Measurements from ENCODE around the gene ITGB4.
A peak's percentile ranks its signal among the peaks of the same experiment; 100 is the strongest.
"Not testable (repeated sequence)": the region's sequence is repeated elsewhere in the genome, so short reads cannot be mapped to it uniquely, and the experiment has no call there.

Gene ITGB4

GRCh38 chr17:75754378-75755204 lies 33.3 kb downstream of the ITGB4 start:
- no peak for DNase-seq

GRCh38 chr17:75755205-75755901 lies 34.1 kb downstream of the ITGB4 start:
- DNase-seq, result no peak

DNA sequence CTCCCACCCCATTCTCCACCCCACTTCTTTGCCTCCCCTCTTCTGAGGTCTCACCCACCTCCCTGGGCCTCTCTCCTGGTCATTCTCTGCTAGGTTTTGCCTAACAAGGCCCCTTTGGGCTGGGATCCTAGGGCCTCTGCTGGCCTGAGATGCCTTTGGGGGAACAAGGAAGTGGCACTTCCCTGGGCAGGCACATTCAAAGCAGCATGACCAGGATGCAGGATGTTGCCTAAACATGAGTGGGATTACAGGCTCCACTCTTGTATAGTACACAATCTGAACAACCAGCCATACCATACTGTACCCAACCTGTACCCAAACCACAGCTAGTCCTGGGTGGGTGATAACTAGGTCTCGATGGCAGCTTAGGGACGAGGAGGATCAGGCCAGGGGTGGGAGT lies 34.7 kb downstream of the ITGB4 start:
- no peak for DNase-seq

- no peak for DNase-seq
These were observed 35.3 kb downstream of the ITGB4 start for GRCh38 chr17:75756451-75757085.

DNA sequence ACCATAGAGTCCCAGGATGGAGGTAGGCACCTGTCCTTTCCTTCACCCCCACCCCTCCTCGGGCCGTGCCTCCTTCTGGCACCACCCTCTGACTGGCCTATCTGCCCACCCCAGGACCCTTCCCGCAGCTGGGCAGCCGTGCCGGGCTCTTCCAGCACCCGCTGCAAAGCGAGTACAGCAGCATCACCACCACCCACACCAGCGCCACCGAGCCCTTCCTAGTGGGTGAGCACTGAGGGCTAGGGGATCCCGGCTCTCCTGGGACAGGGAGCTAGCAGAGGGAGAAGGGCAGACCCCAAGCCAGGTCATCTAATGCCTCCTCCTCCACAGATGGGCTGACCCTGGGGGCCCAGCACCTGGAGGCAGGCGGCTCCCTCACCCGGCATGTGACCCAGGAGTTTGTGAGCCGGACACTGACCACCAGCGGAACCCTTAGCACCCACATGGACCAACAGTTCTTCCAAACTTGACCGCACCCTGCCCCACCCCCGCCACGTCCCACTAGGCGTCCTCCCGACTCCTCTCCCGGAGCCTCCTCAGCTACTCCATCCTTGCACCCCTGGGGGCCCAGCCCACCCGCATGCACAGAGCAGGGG lies 35.9 kb downstream of the ITGB4 start:
- DNase-seq, result no peak

DNA sequence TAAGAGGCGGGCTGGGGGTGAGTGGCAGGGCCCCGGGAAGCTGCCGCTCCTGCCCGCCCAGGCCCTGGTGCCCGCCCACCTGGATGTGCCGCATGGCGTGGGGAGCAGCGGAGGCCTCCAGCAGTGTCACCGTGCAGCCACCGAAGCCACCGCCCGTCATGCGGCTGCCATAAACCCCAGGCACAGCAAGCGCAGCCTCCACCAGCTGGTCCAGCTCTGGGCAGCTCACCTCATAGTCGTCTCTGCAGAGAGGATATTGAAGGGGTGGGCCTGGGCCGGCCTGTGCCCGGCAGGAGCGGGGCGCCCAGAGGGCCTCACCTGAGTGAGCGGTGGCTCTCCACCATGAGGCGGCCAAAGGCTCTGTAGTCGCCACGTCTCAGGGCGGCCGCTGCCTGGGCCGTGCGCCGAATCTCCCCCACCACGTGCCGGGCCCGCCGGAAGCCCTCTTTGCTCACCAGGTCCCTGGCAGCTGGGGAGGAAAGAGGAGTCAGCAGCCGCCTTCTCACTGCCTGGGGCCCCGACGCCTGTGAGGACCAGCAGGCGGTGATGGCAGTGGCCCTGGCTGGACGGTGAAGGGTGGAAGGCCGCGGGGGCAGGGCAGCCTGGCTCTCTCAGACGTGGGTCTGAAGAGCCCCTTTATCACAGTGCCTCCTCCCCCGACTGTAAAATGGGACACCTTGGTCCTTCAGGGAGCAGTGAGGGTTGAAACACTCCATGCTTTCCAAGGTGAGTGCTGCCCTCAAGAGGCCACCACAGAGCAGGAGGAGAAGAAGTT lies 37.1 kb downstream of the ITGB4 start:
- DNase-seq, result peak; percentile 29

DNA sequence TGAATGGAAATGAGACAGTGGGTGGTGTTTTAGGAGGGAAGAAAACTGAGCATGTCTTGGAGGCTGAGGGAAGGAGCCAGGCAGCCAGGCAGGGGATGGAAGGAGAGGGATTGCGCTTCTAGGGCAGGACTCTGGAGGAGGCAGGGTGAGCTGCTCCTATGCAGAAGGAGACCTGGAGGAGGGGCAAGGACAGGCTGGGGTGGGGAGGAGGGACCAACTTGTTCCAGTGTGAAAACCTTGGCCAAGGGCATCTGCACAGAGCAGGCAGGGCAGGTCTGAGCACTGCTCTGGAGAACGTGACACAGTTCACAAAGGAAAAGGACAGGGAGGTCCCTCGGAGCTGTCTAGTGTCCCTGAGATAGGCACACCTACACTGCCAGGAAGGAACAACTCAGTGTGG lies 38.2 kb downstream of the ITGB4 start:
- DNase-seq, result peak; percentile 1

DNA sequence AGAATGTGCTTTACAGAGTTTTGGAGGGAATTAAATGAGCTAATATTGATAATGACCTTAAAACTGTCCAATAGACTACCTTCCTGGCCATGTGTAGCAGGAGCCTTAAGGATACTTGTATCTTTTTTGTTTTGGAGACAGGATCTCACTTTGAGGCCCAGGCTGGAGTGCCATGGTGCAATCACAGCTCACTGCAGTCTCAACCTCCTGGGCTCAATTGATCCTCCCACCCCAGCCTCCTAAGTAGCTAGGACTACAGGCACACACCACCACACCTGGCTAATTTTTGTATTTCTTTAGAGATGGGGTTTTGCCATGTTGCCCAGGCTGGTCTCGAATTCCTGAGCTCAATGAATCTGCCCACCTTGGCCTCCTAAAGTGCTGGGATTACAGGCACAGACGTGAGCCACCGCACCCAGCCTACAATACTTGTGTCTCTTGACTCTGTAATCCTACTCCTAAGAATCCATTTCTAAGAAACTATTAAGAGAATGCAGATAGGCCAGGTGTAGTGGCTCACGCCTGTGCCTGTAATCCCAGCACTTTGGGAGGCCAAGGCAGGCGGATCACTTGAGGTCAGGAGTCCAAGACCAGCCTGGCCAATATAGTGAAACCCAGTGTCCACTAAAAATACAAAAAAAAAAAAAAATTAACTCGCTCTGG lies 38.9 kb downstream of the ITGB4 start:
- not testable (repeated sequence) for DNase-seq

- DNase-seq, result peak; percentile 2
These were observed 41.4 kb downstream of the ITGB4 start for GRCh38 chr17:75762513-75763268.

DNA sequence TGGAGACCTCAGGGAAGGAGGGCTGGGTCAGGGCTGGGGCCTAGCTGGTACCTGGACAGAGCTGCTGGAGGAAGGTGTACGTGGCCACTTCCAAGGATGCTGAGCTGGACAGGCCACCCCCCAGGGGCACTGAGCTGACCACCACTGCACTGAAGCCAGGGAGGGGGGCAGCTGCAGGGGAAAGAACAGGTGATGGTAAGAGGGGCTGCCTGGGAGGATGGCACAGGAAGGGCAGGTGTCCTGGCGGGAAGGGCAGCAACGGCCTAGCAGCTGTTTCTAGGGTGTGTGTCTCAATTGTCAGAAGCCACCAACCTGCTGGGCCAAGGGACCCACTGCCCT lies 42.0 kb downstream of the ITGB4 start:
- no peak for DNase-seq

DNA sequence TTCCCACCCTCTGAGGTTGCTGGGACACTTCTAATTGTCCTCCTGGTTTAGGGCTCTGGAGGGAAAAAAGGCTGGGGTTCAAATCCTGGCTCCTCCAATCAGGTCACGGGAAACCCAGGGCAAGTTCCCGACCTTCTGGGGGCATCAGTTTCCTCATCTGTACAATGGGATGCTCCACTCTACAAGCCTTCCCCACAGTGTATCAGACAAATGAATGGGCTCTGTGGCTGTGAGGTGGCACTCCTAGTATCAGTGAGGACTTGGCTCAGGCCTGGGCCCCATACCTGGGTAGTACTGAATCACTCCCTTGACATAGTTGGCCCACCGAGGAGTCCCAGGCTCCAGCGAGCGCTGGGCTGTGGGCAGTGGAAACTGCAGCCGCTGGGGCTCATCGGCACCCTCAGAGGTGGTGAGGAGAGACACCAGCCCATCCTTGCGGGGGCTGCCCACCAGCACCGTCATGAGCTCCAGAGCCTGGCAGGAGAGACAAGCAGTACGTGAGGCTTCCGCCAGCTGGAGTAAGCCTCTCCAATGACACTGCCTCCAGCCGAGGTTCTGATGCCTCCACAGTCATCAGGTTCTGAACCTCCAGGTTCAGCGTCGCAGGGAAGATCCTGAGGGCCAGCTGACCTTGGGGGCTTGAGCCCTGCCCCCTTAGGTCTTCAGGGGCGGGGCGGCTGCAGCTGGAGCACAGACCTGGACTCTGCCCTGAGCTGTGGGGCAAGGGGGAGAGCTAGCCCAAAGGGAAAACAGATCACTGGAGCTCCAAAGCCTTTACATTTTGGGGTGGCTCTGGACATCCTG lies 42.6 kb downstream of the ITGB4 start:
- DNase-seq, result no peak

DNA sequence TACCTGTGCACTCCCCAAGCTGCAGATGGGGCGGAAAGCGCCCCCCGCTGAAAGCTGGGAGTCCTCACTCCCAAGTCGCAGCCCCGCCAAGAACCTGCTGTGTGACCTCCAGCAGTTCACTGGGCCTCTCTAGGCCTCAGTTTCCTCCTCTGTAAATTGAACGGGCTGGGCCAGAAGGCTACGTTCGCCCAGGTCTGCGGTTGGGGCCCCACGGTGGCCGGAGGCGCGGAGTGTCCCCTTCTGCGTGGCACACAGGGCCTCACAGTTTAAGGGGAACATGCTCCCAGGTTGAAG lies 43.1 kb downstream of the ITGB4 start:
- DNase-seq, result no peak

- peak; percentile 72 for DNase-seq
These were observed 43.6 kb downstream of the ITGB4 start, which contains the start of gene GALK1 for GRCh38 chr17:75764711-75765421. Gene GALK1, minus strand, starts transcription at chr17:75765192. Its CDS starts 56 bp downstream, at chr17:75765136.

DNA sequence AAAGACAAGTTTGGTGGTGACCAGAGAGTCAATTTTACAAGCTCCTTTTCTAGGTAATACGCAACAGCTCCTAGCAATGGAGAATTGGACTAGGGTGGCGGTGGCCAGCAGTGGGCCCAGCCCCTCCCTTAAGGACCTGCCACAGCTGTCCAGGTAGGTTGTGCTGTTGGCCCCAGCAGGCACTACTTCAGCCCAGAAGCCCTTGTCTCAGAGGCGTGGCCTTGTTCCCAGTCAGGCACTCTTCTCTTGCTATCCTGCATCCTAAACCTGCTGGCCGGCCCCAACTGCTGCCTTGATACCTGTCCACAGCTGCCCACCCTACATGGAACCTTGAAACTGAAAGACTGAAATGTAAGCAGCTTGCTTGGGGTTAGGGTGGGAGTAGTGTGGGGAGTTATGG lies 44.7 kb downstream of the ITGB4 start:
- no peak for DNase-seq

- DNase-seq, result no peak
These were observed 46.6 kb downstream of the ITGB4 start for GRCh38 chr17:75767881-75768280.

- DNase-seq, result no peak
These were observed 48.3 kb downstream of the ITGB4 start for GRCh38 chr17:75769536-75769935.

- no peak for DNase-seq
These were observed 50.3 kb downstream of the ITGB4 start for GRCh38 chr17:75771334-75772281.

- no peak for DNase-seq
These were observed 52.0 kb downstream of the ITGB4 start for GRCh38 chr17:75773121-75773807.

All from 8988T (cell line).